T-helper 9 cell (primary cell): ENCODE results near the gene GGCT.

Experiments used
- DNase-seq: peaks from one replicate; pipeline ENCODE4 v3.0.0-alpha.2; 2020

GGCT gene

GRCh38 chr7:30459591-30460245, 44.9 kb downstream of the GGCT start:
- DNase-seq = no peak

GRCh38 chr7:30458311-30458710, 46.3 kb downstream of the GGCT start:
- DNase-seq = no peak

GRCh38 chr7:30453921-30454320, 50.7 kb downstream of the GGCT start:
- no peak for DNase-seq

- no peak for DNase-seq
These were observed 51.6 kb downstream of the GGCT start for GRCh38 chr7:30453016-30453415.

- DNase-seq = no peak
These were observed 52.2 kb downstream of the GGCT start for GRCh38 chr7:30452280-30452930.

- no peak for DNase-seq
These were observed 52.9 kb downstream of the GGCT start for GRCh38 chr7:30451539-30452279.

GRCh38 chr7:30450983-30451497, 53.6 kb downstream of the GGCT start:
- no peak for DNase-seq

- no peak for DNase-seq
These were observed 54.2 kb downstream of the GGCT start for GRCh38 chr7:30450240-30450982.

- DNase-seq = no peak
These were observed 56.0 kb downstream of the GGCT start for GRCh38 chr7:30448461-30449189.

- DNase-seq = no peak
These were observed 57.2 kb downstream of the GGCT start for GRCh38 chr7:30447466-30447865.
